ENCODE measurements around the gene CMTR1. TPM values are rescaled to one million over a fixed set of nuclear protein-coding genes. Genes with fewer than 3 reads are reported as not detected.
"Not testable (repeated sequence)": the region's sequence is repeated elsewhere in the genome, so short reads cannot be mapped to it uniquely, and the experiment has no call there.

CMTR1 gene
- total and polyA plus RNA-seq, 4 donors = 4.7 to 25.5 (median 18.8) TPM

GRCh38 chr6:37399795-37400490 lies 33.1 kb upstream of the CMTR1 start:
- Histone ChIP-seq H3K9me3 (ENCODE audit: control insufficient read depth in 4 of 4, low read length in 3 of 4) (no peaks in the 10 kb centered on the region), H3K4me3 (ENCODE audit: low read depth in 1 of 3, low read length in 3 of 3) (no peak overlapping the region), H3K9ac (ENCODE audit: low read depth in 1 of 2, low read length in 2 of 2) (no peak overlapping the region), H3K27ac (ENCODE audit: low read depth in 1 of 2, low read length in 2 of 2) (no peak overlapping the region), H3K4me1 (ENCODE audit: control insufficient read depth in 4 of 4, insufficient read depth in 4 of 4, low read length in 3 of 4) (no peaks in the 10 kb centered on the region), H3K36me3 (ENCODE audit: control insufficient read depth in 4 of 4, insufficient read depth in 3 of 4, low read depth in 1 of 4, low read length in 3 of 4) (no peaks in the 10 kb centered on the region), H3K27me3 (ENCODE audit: control insufficient read depth in 4 of 4, insufficient read depth in 4 of 4, low read length in 3 of 4) (no peaks in the 10 kb centered on the region)
- TF ChIP-seq TAF1 (conservative IDR thresholded peaks at IDR 0.05) = no peak
- TF ChIP-seq FOXA2 (IDR thresholded peaks at IDR 0.05) = no peak
- TF ChIP-seq SP1 (IDR thresholded peaks at IDR 0.05) = no peak
- DNase-seq (ENCODE audit: low spot score) = no peak
- WGBS = 60% methylated on average over 4 of the region's 4 CpGs

- not testable (repeated sequence) for DNase-seq (ENCODE audit: low spot score); H3K4me3 ChIP-seq (ENCODE audit: low read depth in 1 of 3, low read length in 3 of 3); H3K27ac ChIP-seq (ENCODE audit: low read depth in 1 of 2, low read length in 2 of 2); H3K36me3 ChIP-seq (ENCODE audit: control insufficient read depth in 4 of 4, insufficient read depth in 3 of 4, low read depth in 1 of 4, low read length in 3 of 4); H3K9ac ChIP-seq (ENCODE audit: low read depth in 1 of 2, low read length in 2 of 2); H3K27me3 ChIP-seq (ENCODE audit: control insufficient read depth in 4 of 4, insufficient read depth in 4 of 4, low read length in 3 of 4); H3K4me1 ChIP-seq (ENCODE audit: control insufficient read depth in 4 of 4, insufficient read depth in 4 of 4, low read length in 3 of 4); H3K9me3 ChIP-seq (ENCODE audit: control insufficient read depth in 4 of 4, low read length in 3 of 4)
Observed at GRCh38 chr6:37401658-37402057, 31.4 kb upstream of the CMTR1 start.

DNA sequence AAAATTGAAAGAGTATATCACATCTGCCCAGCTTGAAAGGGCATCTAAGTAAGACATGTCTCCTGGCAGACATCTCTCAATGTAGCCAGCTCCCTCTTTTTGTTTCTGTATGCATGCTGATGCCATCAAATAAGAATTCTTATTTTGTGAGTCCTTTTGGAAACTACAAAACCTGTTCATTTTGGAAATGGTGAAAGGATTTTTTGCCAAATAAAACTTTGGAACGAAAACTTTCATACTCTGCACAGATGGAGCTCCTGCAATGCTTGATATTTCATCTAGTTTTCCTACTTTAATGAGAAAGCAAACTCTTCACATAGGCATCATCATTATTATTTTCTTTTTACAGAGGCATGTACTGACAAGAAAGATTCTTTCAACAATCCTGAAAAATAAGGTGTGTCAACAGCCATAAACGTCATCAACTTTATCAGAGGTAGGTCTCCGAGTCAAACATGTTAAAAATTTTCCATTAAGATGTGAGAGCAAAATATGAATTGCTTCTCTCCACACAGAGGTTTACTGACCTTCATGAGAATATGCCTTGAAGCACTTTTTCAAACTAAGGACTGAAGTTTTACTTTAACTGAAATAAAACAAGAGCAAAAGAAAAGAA lies 26.2 kb upstream of the CMTR1 start:
- Histone ChIP-seq H3K36me3 (ENCODE audit: control insufficient read depth in 4 of 4, insufficient read depth in 3 of 4, low read depth in 1 of 4, low read length in 3 of 4) (no peaks in the 10 kb centered on the region), H3K9me3 (ENCODE audit: control insufficient read depth in 4 of 4, low read length in 3 of 4) (no peaks in the 10 kb centered on the region), H3K4me1 (ENCODE audit: control insufficient read depth in 4 of 4, insufficient read depth in 4 of 4, low read length in 3 of 4) (no peaks in the 10 kb centered on the region), H3K27me3 (ENCODE audit: control insufficient read depth in 4 of 4, insufficient read depth in 4 of 4, low read length in 3 of 4) (no peaks in the 10 kb centered on the region), H3K4me3 (ENCODE audit: low read depth in 1 of 3, low read length in 3 of 3) (no peak overlapping the region), H3K9ac (ENCODE audit: low read depth in 1 of 2, low read length in 2 of 2) (no peak overlapping the region), H3K27ac (ENCODE audit: low read depth in 1 of 2, low read length in 2 of 2) (no peak overlapping the region)
- 76% methylated on average over 3 of the region's 3 CpGs for WGBS
- TF ChIP-seq, protein P1, sequence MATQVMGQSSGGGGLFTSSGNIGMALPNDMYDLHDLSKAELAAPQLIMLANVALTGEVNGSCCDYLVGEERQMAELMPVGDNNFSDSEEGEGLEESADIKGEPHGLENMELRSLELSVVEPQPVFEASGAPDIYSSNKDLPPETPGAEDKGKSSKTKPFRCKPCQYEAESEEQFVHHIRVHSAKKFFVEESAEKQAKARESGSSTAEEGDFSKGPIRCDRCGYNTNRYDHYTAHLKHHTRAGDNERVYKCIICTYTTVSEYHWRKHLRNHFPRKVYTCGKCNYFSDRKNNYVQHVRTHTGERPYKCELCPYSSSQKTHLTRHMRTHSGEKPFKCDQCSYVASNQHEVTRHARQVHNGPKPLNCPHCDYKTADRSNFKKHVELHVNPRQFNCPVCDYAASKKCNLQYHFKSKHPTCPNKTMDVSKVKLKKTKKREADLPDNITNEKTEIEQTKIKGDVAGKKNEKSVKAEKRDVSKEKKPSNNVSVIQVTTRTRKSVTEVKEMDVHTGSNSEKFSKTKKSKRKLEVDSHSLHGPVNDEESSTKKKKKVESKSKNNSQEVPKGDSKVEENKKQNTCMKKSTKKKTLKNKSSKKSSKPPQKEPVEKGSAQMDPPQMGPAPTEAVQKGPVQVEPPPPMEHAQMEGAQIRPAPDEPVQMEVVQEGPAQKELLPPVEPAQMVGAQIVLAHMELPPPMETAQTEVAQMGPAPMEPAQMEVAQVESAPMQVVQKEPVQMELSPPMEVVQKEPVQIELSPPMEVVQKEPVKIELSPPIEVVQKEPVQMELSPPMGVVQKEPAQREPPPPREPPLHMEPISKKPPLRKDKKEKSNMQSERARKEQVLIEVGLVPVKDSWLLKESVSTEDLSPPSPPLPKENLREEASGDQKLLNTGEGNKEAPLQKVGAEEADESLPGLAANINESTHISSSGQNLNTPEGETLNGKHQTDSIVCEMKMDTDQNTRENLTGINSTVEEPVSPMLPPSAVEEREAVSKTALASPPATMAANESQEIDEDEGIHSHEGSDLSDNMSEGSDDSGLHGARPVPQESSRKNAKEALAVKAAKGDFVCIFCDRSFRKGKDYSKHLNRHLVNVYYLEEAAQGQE (IDR thresholded peaks at IDR 0.05) = no peak
- TF ChIP-seq FOXA2 (IDR thresholded peaks at IDR 0.05) (no peak), YY1 (IDR thresholded peaks at IDR 0.05) (no peak), FOXA1 (IDR thresholded peaks at IDR 0.05) (no peak), RXRA (IDR thresholded peaks at IDR 0.05) (no peak), HNF4G (IDR thresholded peaks at IDR 0.05) (no peak), EGR1 (IDR thresholded peaks at IDR 0.05; ENCODE audit: low read depth in 2 of 2) (no peak), JUND (IDR thresholded peaks at IDR 0.05) (no peak), GABPA (IDR thresholded peaks at IDR 0.05 in 1 of 2, conservative IDR thresholded peaks at IDR 0.05 in 1 of 2) (no peak), RAD21 (IDR thresholded peaks at IDR 0.05) (no peak), NR2F2 (IDR thresholded peaks at IDR 0.05) (no peak), ATF3 (IDR thresholded peaks at IDR 0.05) (no peak), SP1 (IDR thresholded peaks at IDR 0.05) (no peak)
- TF ChIP-seq, protein P2, sequence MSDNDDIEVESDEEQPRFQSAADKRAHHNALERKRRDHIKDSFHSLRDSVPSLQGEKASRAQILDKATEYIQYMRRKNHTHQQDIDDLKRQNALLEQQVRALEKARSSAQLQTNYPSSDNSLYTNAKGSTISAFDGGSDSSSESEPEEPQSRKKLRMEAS (IDR thresholded peaks at IDR 0.05) = no peak
- TF ChIP-seq, protein P3, sequence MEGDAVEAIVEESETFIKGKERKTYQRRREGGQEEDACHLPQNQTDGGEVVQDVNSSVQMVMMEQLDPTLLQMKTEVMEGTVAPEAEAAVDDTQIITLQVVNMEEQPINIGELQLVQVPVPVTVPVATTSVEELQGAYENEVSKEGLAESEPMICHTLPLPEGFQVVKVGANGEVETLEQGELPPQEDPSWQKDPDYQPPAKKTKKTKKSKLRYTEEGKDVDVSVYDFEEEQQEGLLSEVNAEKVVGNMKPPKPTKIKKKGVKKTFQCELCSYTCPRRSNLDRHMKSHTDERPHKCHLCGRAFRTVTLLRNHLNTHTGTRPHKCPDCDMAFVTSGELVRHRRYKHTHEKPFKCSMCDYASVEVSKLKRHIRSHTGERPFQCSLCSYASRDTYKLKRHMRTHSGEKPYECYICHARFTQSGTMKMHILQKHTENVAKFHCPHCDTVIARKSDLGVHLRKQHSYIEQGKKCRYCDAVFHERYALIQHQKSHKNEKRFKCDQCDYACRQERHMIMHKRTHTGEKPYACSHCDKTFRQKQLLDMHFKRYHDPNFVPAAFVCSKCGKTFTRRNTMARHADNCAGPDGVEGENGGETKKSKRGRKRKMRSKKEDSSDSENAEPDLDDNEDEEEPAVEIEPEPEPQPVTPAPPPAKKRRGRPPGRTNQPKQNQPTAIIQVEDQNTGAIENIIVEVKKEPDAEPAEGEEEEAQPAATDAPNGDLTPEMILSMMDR (IDR thresholded peaks at IDR 0.05; ENCODE audit: low read depth, low read length, missing input control) = no peak
- TF ChIP-seq, protein P4, sequence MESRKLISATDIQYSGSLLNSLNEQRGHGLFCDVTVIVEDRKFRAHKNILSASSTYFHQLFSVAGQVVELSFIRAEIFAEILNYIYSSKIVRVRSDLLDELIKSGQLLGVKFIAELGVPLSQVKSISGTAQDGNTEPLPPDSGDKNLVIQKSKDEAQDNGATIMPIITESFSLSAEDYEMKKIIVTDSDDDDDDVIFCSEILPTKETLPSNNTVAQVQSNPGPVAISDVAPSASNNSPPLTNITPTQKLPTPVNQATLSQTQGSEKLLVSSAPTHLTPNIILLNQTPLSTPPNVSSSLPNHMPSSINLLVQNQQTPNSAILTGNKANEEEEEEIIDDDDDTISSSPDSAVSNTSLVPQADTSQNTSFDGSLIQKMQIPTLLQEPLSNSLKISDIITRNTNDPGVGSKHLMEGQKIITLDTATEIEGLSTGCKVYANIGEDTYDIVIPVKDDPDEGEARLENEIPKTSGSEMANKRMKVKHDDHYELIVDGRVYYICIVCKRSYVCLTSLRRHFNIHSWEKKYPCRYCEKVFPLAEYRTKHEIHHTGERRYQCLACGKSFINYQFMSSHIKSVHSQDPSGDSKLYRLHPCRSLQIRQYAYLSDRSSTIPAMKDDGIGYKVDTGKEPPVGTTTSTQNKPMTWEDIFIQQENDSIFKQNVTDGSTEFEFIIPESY (IDR thresholded peaks at IDR 0.05) = no peak
- no peak for DNase-seq (ENCODE audit: low spot score)
